CD14-positive monocyte (primary cell): ENCODE data around the gene SKA2. TPM values are rescaled to one million over a fixed set of nuclear protein-coding genes. Genes with fewer than 3 reads are reported as not detected.
A peak's percentile ranks its signal among the peaks of the same experiment; 100 is the strongest.

Experiments used
- DNase-seq, 3 donors: peaks; one replicate each; pipeline ENCODE4 v3.0.0-alpha.2; 2011 to 2022
- H2AFZ ChIP-seq: 2 replicates; pipeline ENCODE4 v1.6.0; 2012; ENCODE audit warnings: mild to moderate bottlenecking, low read depth, low read length, inconsistent platforms; ENCODE audit not compliant: insufficient read depth, poor library complexity, severe bottlenecking
- H3K27ac ChIP-seq, 2 donors: 1 replicate in 1 of 2; 2 replicates in 1 of 2; pipeline ENCODE4 v1.5.1; 2012 to 2013; ENCODE audit warnings: low read length in 2 of 2, control low read depth in 1 of 2, inconsistent platforms in 1 of 2, low read depth in 1 of 2, mild to moderate bottlenecking in 1 of 2
- H3K27me3 ChIP-seq, 2 donors: one replicate each; pipeline versions ENCODE4 v1.6.0 to v1.6.1; 2011 to 2013; ENCODE audit warnings: low read length in 2 of 2; ENCODE audit not compliant: control insufficient read depth in 2 of 2, insufficient read depth in 2 of 2
- H3K36me3 ChIP-seq, 2 donors: replicated peaks in 1 of 2; 1 replicate in 1 of 2; 2 replicates in 1 of 2; pipeline versions ENCODE4 v1.5.1 to v1.6.1; 2012 to 2013; ENCODE audit warnings: low read length in 2 of 2, control low read depth in 1 of 2, inconsistent platforms in 1 of 2, mild to moderate bottlenecking in 1 of 2; ENCODE audit not compliant: insufficient read depth in 2 of 2, control insufficient read depth in 1 of 2
- H3K4me1 ChIP-seq, 2 donors: 1 replicate in 1 of 2; 2 replicates in 1 of 2; pipeline versions ENCODE4 v1.5.1 to v1.6.1; 2012 to 2013; ENCODE audit warnings: low read length in 2 of 2, control low read depth in 1 of 2, inconsistent platforms in 1 of 2, mild to moderate bottlenecking in 1 of 2, moderate library complexity in 1 of 2; ENCODE audit not compliant: insufficient read depth in 2 of 2, control insufficient read depth in 1 of 2
- H3K4me2 ChIP-seq: replicated peaks from 2 replicates; pipeline ENCODE3; 2012; ENCODE audit warnings: low read length, moderate library complexity, mild to moderate bottlenecking; ENCODE audit not compliant: poor library complexity, severe bottlenecking; ENCODE audit errors: extremely low read depth
- H3K4me3 ChIP-seq, 3 experiments: fragments of 200-600 bp in 1 of 3; sonication (generic) in 1 of 3; replicated peaks in 1 of 3; 1 replicate in 2 of 3; 2 replicates in 1 of 3; pipeline ENCODE4 v1.5.1; 2011 to 2013; ENCODE audit warnings: low read length in 3 of 3, mild to moderate bottlenecking in 3 of 3, control low read depth in 2 of 3, low read depth in 2 of 3, inconsistent platforms in 1 of 3, moderate library complexity in 1 of 3
- H3K79me2 ChIP-seq: 2 replicates; pipeline ENCODE4 v1.6.0; 2012; ENCODE audit warnings: mild to moderate bottlenecking, control low read depth, inconsistent platforms, low read length, moderate library complexity; ENCODE audit not compliant: insufficient read depth
- H3K9ac ChIP-seq: 2 replicates; pipeline ENCODE4 v1.6.0; 2017; ENCODE audit warnings: low read length, mild to moderate bottlenecking; ENCODE audit not compliant: insufficient read depth, poor library complexity, severe bottlenecking
- H3K9me3 ChIP-seq, 2 donors: replicated peaks in 1 of 2; 1 replicate in 1 of 2; 2 replicates in 1 of 2; pipeline versions ENCODE4 v1.5.1 to v1.6.1; 2012 to 2013; ENCODE audit warnings: low read length in 2 of 2, control low read depth in 1 of 2; ENCODE audit not compliant: control insufficient read depth in 1 of 2, insufficient read depth in 1 of 2
- H4K20me1 ChIP-seq: 2 replicates; pipeline ENCODE4 v1.6.0; 2012; ENCODE audit warnings: mild to moderate bottlenecking, low read length, control low read depth, moderate library complexity; ENCODE audit not compliant: insufficient read depth
- H3K27ac Mint-ChIP-seq, 7 donors: one replicate each; pipeline ENCODE4 v1.8.0; 2020; ENCODE audit warnings: mild to moderate bottlenecking in 7 of 7, mixed read lengths in 7 of 7, moderate library complexity in 6 of 7, inconsistent platforms in 2 of 7
- H3K27me3 Mint-ChIP-seq, 3 donors: one replicate each; pipeline ENCODE4 v1.8.0; 2021 to 2022; ENCODE audit warnings: low read depth in 3 of 3, mild to moderate bottlenecking in 3 of 3, mixed read lengths in 3 of 3, moderate library complexity in 3 of 3, inconsistent platforms in 1 of 3
- H3K36me3 Mint-ChIP-seq, 2 donors: one replicate each; pipeline ENCODE4 v1.8.0; 2020; ENCODE audit warnings: mixed read lengths in 2 of 2, inconsistent platforms in 1 of 2, mild to moderate bottlenecking in 1 of 2
- H3K4me1 Mint-ChIP-seq: one replicate; pipeline ENCODE4 v1.8.0; 2020; ENCODE audit warnings: mild to moderate bottlenecking, mixed read lengths
- H3K4me3 Mint-ChIP-seq, 2 donors: one replicate each; pipeline ENCODE4 v1.8.0; 2020; ENCODE audit warnings: mild to moderate bottlenecking in 2 of 2, mixed read lengths in 2 of 2, moderate library complexity in 1 of 2
- H3K9me3 Mint-ChIP-seq, 7 donors: one replicate each; pipeline ENCODE4 v1.8.0; 2020 to 2022; ENCODE audit warnings: mixed read lengths in 7 of 7, mild to moderate bottlenecking in 6 of 7, moderate library complexity in 6 of 7, inconsistent platforms in 2 of 7
- CTCF ChIP-seq: fragments of 200-600 bp; IDR thresholded peaks from one replicate; pipeline ENCODE4 v1.8.0; 2022; ENCODE audit warnings: antibody characterized with exemption, mild to moderate bottlenecking
- WGBS: methylation state at CpG from one replicate; pipeline ENCODE4 v1.1.5; 2013; ENCODE audit warnings: missing lambda C conversion rate; ENCODE audit not compliant: insufficient coverage; 5-methylcytosine and 5-hydroxymethylcytosine counted together
- intact Hi-C, 2 donors: fragments of 100-400 bp; cut with micrococcal nuclease; formaldehyde crosslinking; loops; one replicate each; pipeline versions ENCODE4 v1.15.0 to v1.15.1; 2023
- polyA minus RNA-seq: library from RNA; depleted of rRNA, polyadenylated mRNA; stranded (reverse); fragments of >200 nt; gene quantifications from 2 replicates; pipeline ENCODE4 v1.2.3, GENCODE V29; 2012
- polyA plus RNA-seq, 3 donors: library from polyadenylated mRNA; depleted of rRNA in 1 of 3; unstranded in 2 of 3; stranded (reverse) in 1 of 3; fragments of 300-500 nt in 2 of 3; fragments of >200 nt in 1 of 3; fragmentation: Illumina TruSeq in 2 of 3; gene quantifications; 1 replicate in 2 of 3; 2 replicates in 1 of 3; pipeline ENCODE4 v1.2.3, GENCODE V29; 2012 to 2021
- total RNA-seq, 12 experiments: library from RNA in 1 of 12; stranded (reverse) in 1 of 12; fragments of 120-200 nt in 1 of 12; gene quantifications; one replicate each; pipeline ENCODE4 v1.2.4 and lab custom pipeline; 2013 to 2026; ENCODE audit warnings: mixed read lengths in 6 of 12, inconsistent platforms in 1 of 12

SKA2 gene
- 19.0 TPM for total RNA-seq (2013)
- polyA plus RNA-seq = 10 to 100 TPM in 2 of 3 donors, 1 to 10 TPM in 1; 3.1 to 20.4 (median 19.2) TPM
- 2.8 and 7.4 TPM in 2 replicates for polyA minus RNA-seq
- 1.0 to 12.4 (median 7.6) reads per million in 11 experiments for total RNA-seq (lab: John Stamatoyannopoulos, UW)

- TF ChIP-seq CTCF = no peak
- Histone ChIP-seq H3K4me2 (peak within 1 kb of the TSS; percentile 91), H3K27me3 (no peaks in the 10 kb centered on the region), H3K36me3 (no peaks in the 10 kb centered on the region), H3K79me2 (peaks cover 94% of the 10 kb centered on the region), H3K9me3 (no peaks in the 10 kb centered on the region), H3K9ac (peak within 1 kb of the TSS; percentile 68), H2AFZ (peak within 1 kb of the TSS; percentile 92), H3K4me1 (peaks cover 25 to 41% of the 10 kb centered on the region in 2 donors), H4K20me1 (no peaks in the 10 kb centered on the region), H3K27ac (peak within 1 kb of the TSS; percentile 51 to 76), H3K4me3 (peak within 1 kb of the TSS; percentile 86 to 100 (median 99))
- H3K4me1 Mint-ChIP-seq = peaks cover 41% of the 10 kb centered on the region
- WGBS = 0% methylated on average over 22 of the region's 39 CpGs
- DNase-seq = no peak
- H3K4me3 Mint-ChIP-seq = no peak within 1 kb of the TSS
- H3K36me3 Mint-ChIP-seq = peaks cover 0 to 3% of the 10 kb centered on the region in 2 donors
- H3K27ac Mint-ChIP-seq = no peak within 1 kb of the TSS
- H3K27me3 Mint-ChIP-seq = no peaks in the 10 kb centered on the region
- no peaks in the 10 kb centered on the region for H3K9me3 Mint-ChIP-seq
- intact Hi-C loops = loop anchor here (2.0 to 10.0 kb wide), 2 partner anchors 48 to 60 kb away; partner anchors contain the start of genes TRIM37 (in 2 of the 2) and SMG8 (in 1 of the 2)
Measured at GRCh38 chr17:59154721-59155438, at the start of gene SKA2. Gene SKA2, minus strand, starts transcription at chr17:59155186. Its CDS starts 23 bp downstream, at chr17:59155163.

DNA sequence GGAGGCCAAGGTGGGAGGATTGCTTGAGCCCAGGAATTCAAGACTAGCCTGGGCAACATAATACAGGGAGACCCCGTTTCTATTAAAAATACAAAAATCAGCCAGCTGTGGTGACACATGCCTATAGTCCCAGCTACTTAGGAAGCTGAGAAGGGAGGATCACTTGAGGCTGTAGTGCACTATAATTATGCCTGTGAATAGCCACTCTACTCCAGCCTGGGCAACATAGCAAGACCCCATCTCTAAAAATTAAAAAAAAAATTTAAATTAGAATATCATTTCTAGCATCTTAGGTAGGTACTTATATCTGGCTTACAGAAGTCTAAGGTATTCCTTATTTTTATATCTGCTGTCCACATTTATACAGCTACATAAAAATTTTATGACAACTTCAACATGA lies 47.3 kb upstream of the SKA2 start:
- TF ChIP-seq CTCF = no peak
- Histone ChIP-seq H3K4me1 (no peaks in the 10 kb centered on the region), H3K36me3 (peaks cover 39 to 54% of the 10 kb centered on the region in 2 donors), H3K27ac (no peak overlapping the region), H3K79me2 (no peaks in the 10 kb centered on the region), H2AFZ (no peak overlapping the region), H3K9ac (no peak overlapping the region), H3K27me3 (no peaks in the 10 kb centered on the region), H3K9me3 (no peaks in the 10 kb centered on the region), H3K4me3 (no peak overlapping the region), H3K4me2 (no peak overlapping the region), H4K20me1 (no peaks in the 10 kb centered on the region)
- WGBS = no CpG with 5 or more reads among the region's 1 CpG
- H3K4me1 Mint-ChIP-seq = no peaks in the 10 kb centered on the region
- peaks cover 28 to 55% of the 10 kb centered on the region in 2 donors for H3K36me3 Mint-ChIP-seq
- peaks cover 0 to 2% (median 0%) of the 10 kb centered on the region in 3 donors for H3K27me3 Mint-ChIP-seq
- no peaks in the 10 kb centered on the region for H3K9me3 Mint-ChIP-seq
- H3K4me3 Mint-ChIP-seq = no peak overlapping the region
- intact Hi-C loops = no loop called here
- no peak overlapping the region for H3K27ac Mint-ChIP-seq
- no peak for DNase-seq
